Measurements from ENCODE around the gene MGAT3. TPM values are rescaled to one million over a fixed set of nuclear protein-coding genes. Genes with fewer than 3 reads are reported as not detected.
"Not testable (repeated sequence)": the region's sequence is repeated elsewhere in the genome, so short reads cannot be mapped to it uniquely, and the experiment has no call there.

MGAT3 gene, protein sequence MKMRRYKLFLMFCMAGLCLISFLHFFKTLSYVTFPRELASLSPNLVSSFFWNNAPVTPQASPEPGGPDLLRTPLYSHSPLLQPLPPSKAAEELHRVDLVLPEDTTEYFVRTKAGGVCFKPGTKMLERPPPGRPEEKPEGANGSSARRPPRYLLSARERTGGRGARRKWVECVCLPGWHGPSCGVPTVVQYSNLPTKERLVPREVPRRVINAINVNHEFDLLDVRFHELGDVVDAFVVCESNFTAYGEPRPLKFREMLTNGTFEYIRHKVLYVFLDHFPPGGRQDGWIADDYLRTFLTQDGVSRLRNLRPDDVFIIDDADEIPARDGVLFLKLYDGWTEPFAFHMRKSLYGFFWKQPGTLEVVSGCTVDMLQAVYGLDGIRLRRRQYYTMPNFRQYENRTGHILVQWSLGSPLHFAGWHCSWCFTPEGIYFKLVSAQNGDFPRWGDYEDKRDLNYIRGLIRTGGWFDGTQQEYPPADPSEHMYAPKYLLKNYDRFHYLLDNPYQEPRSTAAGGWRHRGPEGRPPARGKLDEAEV
- 2.3 TPM for polyA plus RNA-seq (2012; ENCODE audit: insufficient read depth, insufficient read length)

DNA sequence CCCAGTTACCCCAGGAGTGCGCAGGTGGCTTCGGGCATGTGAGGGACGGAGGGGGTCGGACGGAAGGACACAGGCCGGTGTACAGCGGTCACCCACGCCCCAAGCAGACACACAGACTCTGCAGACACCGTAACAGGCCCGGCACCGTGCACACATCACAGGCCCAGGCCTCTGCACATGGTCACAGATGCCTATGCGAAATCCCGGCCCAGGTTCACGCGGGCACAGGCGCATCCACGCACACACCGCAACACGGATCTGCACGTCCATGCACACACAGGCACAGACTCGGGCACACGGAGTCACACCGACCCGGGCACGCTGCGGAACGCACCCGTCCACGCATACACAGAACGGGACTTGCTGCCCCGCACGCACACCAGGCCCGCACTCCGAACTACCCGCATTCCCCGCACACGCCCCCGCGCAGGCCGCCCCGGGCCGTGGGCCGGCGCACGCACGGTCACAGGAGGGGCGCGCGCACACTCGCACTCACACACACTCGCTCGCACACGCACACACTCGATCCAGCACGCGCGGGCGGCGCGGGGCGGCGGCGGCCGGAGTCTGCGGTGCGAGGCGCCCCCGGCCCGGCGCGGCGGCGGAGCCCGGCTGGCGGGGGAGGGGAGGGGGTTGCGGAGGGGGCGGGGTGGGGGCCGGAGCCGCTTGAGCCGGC lies at the start of gene MGAT3:
Gene MGAT3 (plus strand): TSS at position 491 of the 676 bp plus-strand sequence. CDS start 30,336 bp downstream, outside the sequence.
- H3K4me3 ChIP-seq (ENCODE audit: low read length): peak within 1 kb of the TSS; percentile 40
- no peak for DNase-seq (ENCODE audit: low read depth, low spot score)

DNA sequence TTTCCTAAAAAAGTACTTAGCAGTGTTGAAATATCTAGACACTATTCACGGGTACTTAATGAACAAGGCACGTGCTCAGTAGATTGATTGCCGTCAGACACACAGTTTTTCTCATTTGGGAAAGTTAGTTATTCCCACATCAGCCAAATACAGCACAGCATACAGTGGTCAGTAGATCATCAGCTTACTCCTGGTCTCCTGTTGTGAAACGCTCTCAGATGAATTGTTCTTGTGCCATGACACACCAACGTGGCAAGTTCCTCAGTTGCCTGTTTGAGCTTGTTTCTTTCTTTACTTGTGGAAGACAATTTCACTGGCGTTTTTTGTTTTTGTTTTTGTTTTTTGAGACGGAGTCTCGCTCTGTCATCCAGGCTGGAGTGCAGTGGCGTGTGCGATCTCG lies 48.6 kb upstream of the MGAT3 start:
- no peak overlapping the region for H3K4me3 ChIP-seq (ENCODE audit: low read length)
- DNase-seq (ENCODE audit: low read depth, low spot score): no peak

DNA sequence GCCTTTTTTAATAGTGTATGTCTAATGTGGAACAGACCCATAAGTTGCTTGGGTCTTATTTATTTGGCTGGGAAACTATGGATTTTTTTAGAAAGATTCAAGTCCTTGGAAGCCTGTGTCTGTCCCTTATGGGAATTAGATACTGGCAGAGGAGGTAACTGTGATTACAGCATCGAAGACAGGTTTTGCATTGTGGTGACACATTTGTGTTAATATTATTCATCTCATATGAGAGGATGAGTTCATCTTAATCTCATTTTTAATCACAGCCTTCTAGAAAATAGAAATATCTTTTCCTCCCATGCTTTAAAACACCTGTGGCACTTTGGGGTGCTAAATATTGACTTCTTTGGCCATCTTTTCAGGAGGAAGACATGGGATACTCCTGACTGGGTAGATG lies 48.0 kb upstream of the MGAT3 start:
- DNase-seq (ENCODE audit: low read depth, low spot score): no peak

DNA sequence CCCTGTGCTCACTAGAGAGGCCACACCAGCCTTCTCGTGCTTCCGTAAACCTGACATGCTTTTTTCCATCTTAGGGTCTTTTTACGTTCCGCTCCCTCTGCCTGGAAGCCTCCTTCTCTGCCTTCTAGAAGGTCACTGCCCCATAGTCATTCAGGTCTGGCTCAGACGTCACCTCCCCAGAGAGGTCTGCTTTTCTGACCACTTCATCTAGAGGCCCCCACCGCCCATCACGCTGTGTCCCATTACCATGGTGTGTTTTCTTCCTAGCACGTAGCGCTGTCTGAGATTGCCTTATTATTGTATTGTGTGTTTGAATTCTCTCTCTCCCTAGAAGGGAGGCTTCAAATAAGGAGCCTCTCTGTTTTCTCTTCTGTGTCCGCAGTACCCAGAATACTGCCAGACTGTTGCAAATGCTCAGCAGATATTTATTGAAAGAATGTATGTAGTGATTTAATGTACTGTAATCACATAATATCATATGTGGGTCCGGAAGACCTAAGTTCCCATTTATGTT lies 47.2 kb upstream of the MGAT3 start:
- no peak overlapping the region for H3K4me3 ChIP-seq (ENCODE audit: low read length)
- DNase-seq (ENCODE audit: low read depth, low spot score): no peak

More for the DNA sequence above, 48.0 kb upstream of the MGAT3 start:
- H3K4me3 ChIP-seq (ENCODE audit: low read length): no peak overlapping the region

DNA sequence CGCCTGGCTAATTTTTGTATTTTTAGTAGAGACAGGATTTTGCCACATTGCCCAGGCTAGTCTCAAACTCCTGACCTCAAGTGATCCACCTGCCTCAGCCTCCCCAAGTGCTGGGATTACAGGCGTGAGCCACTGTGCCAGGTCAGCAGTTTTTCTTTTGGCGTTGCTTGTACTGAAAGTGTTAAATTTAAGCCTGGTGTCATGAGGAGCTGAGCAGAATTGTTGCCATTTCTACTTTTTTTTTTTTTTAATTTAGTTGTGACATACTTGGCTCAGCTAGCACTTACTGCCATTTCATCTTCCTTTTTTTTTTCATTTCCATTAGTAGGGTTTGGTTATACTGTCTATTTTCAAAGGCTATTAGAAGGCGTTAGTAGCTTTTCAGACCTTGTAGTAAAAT lies 46.5 kb upstream of the MGAT3 start:
- no peak overlapping the region for H3K4me3 ChIP-seq (ENCODE audit: low read length)
- DNase-seq (ENCODE audit: low read depth, low spot score): no peak

DNA sequence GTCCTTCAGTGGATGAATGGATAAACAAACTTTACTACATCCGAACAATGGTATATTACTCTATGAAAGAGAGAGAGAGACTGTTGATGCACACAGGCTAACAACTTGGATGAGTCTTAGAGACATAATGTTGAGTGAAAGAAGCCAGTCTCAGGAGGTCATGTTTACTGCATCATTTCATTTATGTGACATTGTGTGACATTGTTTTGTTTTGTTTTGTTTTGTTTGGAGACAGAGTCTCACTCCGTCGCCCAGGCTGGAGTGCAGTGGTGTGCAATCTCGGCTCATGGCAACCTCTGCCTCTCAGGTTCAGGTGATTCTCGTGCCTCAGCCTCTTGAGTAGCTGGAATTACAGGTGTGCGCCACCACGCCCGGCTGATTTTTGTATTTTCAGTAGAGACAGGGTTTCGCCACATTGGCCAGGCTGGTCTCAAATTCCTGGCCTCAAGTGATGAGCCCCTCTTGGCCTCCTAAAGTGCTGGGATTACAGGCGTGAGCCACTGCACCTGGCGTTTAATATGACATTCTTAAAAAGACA lies 44.9 kb upstream of the MGAT3 start:
- not testable (repeated sequence) for DNase-seq (ENCODE audit: low read depth, low spot score)
- H3K4me3 ChIP-seq (ENCODE audit: low read length): peak overlapping the region; percentile 29

DNA sequence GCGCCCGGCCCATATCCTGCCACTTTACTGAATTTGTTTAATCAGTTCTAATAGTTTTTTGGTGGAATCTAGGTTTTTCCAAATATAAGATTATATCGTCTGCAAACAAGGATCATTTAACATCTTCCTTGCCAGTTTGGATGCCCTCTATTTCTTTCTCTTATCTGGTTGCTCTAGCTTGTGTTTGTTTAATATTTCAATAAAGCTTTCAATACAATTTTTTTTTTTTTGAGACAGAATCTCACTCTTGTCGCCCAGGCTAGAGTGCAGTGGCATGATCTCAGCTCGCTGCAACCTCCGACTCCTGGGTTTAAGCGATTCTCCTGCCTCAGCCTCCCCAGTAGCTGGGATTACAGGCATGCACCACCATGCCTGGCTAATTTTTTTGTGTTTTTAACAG lies 43.6 kb upstream of the MGAT3 start:
- DNase-seq (ENCODE audit: low read depth, low spot score); H3K4me3 ChIP-seq (ENCODE audit: low read length): not testable (repeated sequence)

DNA sequence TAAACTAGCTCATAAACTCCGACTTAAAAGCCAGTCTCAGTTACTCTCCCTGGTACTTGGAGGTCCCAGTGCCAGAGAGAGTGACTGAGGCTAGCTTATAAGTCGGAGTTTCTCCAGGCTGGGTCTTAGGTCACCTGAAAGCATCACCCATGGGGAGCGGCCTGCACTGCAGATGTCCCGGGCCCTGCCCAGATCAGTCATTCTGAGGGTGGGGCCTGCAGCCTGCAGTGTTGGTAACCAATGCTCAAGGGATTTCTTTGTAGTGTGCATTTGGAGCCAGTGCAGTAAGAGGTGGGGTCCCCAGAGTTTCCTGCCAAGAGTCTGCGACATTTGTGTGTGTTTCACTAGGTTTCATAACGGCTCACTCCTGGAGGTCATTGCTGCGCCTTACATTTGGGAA lies 42.4 kb upstream of the MGAT3 start:
- no peak overlapping the region for H3K4me3 ChIP-seq (ENCODE audit: low read length)
- DNase-seq (ENCODE audit: low read depth, low spot score): no peak

DNA sequence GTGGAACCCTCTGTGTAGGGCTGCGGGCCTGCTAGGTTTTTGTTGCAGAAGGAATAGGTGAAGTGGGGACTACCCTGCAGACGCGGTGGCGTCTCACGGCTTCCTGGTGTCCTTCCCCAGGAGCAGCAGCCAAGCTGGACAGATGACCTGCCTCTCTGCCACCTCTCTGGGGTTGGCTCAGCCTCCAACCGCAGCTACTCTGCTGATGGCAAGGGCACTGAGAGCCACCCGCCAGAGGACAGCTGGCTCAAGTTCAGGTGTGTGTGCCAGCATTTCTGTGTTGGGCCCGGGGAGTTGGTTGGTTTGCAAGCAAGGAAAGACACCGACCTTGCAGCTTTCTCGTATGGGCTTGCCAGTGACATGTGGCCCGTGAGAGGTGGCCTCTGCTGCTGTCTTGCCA lies 41.9 kb upstream of the MGAT3 start:
- H3K4me3 ChIP-seq (ENCODE audit: low read length): no peak overlapping the region
- DNase-seq (ENCODE audit: low read depth, low spot score): no peak

DNA sequence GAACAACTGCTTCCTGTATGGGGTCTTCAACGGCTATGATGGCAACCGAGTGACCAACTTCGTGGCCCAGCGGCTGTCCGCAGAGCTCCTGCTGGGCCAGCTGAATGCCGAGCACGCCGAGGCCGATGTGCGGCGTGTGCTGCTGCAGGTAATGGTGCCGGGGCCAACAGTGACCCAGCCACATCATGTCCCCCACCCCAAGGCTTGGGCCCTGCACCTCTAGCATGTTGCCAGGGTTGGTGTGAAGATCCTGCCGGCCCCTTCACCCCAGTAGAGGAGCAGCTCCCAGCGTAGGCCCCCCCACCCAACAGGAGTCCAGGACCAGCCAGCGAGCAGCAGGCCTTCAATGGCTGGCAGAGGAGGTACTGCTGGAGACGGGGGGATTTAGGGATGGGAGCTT lies 41.3 kb upstream of the MGAT3 start:
- H3K4me3 ChIP-seq (ENCODE audit: low read length): no peak overlapping the region
- no peak for DNase-seq (ENCODE audit: low read depth, low spot score)

DNA sequence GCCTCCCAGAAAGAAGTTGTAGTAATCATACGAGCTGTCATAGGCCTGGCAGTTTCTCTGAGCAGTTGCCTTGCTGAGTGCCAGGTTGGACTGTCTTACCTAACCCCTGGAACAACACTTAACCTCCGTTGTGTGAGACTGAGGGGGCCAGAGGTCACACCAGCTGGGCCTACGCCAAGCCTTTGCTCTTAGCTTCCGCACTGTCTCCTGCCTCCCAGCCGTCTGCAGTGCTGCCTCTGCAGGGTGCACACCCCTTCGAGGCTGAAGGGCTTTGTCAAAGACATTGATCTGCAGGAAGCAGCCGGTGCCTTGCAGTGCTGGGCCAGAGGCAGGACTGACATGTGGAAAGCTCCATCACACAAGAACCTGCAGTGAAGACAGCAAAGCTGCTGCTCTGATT lies 40.5 kb upstream of the MGAT3 start:
- DNase-seq (ENCODE audit: low read depth, low spot score): no peak
- H3K4me3 ChIP-seq (ENCODE audit: low read length): no peak overlapping the region

DNA sequence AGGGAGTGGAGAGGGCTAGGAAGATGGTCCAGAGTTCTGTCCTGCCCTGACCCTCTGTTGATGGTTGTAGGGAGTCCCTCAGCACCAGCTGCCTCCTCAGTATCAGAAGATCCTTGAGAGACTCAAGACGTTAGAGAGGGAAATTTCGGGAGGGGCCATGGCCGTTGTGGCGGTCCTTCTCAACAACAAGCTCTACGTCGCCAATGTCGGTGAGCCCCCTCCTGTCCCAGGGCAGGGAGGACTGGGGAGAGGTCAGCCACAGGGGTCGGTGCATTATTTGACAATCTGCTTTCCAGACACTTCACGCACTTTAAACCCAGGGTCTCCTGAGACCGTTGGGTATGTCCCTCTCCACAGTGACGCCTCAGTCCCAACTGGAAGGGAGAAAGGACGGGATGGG lies 39.2 kb upstream of the MGAT3 start:
- no peak overlapping the region for H3K4me3 ChIP-seq (ENCODE audit: low read length)
- no peak for DNase-seq (ENCODE audit: low read depth, low spot score)

DNA sequence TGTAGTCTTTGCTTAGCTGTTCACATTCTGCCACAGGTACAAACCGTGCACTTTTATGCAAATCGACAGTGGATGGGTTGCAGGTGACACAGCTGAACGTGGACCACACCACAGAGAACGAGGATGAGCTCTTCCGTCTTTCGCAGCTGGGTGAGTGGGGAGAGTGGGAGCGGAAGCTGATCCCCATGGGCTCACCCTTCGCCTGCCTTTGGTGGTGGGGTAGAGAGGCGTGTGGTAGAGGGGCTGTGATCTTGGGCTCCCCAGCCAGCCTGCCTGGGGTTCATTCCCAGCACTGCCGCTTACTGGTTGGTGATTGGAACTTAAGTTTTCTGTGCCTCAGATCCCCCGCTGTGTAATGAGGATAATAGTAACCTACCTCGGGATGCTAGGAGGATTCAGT lies 38.1 kb upstream of the MGAT3 start:
- H3K4me3 ChIP-seq (ENCODE audit: low read length): no peak overlapping the region

DNA sequence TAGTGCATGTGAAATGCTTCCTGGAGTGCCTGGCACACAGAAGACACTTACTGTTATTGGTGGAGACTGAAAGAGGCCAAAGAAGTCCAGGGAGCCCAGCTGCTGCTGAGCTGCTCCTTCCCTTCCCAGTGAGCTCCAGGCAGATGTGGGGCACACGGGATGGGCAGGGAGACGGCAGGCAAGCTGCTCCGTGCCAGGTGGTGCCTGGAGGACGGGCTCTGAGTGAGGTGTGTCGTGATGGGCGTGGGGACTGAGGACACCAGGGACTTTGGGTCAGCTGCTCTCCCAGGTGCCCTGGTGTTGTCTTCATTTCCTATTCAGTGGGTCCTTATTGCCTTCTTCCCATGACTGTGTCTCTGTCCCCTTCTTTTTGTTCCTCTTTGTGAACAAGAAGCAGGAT lies 37.7 kb upstream of the MGAT3 start:
- no peak overlapping the region for H3K4me3 ChIP-seq (ENCODE audit: low read length)
- no peak for DNase-seq (ENCODE audit: low read depth, low spot score)

More for the DNA sequence above, 38.1 kb upstream of the MGAT3 start:
- DNase-seq (ENCODE audit: low read depth, low spot score): no peak

DNA sequence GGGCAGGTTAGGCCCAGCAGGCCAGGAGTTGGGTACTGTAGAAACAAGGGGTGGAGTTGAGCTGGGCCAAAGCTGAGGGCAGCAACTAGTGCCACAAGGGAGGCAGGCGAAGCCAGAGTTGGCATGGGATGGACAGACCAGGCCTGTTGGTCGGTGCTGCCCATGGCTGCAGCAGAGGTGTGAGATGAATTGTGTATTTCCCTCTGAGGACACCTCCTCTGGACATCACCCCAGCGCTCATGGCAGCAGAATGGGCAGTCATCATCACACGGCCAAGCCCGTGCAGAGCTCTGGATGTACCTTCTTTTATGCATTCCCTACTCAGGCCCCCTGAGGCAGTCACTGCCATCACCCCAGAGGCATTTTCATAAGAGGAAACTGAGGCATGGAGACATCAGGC lies 36.9 kb upstream of the MGAT3 start:
- DNase-seq (ENCODE audit: low read depth, low spot score): no peak
- H3K4me3 ChIP-seq (ENCODE audit: low read length): no peak overlapping the region

DNA sequence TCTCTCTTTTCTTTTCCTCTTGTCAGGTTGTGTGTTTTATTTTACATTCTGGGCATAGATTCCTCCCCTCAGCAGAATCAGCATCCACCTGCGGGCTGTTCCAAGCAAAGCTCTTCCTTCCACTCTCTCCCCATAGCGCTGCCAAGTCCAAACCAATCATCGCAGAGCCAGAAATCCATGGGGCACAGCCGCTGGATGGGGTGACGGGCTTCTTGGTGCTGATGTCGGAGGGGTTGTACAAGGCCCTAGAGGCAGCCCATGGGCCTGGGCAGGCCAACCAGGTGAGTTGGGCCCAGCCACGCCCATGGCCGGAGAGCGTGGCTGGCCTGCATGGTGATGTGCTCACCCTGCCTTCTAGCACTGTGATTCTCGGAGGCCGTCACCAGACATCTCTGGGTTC lies 35.1 kb upstream of the MGAT3 start:
- no peak overlapping the region for H3K4me3 ChIP-seq (ENCODE audit: low read length)
- no peak for DNase-seq (ENCODE audit: low read depth, low spot score)

DNA sequence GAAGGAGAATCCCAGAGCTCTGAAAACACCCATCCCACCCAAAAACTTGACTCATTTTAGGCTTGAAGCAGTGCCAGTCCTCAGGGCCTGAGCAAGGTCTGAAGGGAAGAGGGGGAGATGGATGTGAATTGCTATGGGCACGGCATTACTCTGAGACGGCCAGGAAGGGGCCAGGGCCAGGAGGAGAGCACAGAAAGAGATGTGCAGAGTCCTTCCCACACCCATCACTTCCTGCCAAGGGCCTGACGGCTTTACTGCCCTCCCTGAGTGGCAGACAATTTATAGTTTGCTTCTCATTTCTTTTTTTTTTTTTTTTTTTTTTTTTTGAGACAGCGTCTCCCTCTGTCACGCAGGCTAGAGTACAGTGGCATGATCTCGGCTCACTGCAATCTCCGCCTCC lies 34.7 kb upstream of the MGAT3 start:
- no peak for DNase-seq (ENCODE audit: low read depth, low spot score)
- no peak overlapping the region for H3K4me3 ChIP-seq (ENCODE audit: low read length)

DNA sequence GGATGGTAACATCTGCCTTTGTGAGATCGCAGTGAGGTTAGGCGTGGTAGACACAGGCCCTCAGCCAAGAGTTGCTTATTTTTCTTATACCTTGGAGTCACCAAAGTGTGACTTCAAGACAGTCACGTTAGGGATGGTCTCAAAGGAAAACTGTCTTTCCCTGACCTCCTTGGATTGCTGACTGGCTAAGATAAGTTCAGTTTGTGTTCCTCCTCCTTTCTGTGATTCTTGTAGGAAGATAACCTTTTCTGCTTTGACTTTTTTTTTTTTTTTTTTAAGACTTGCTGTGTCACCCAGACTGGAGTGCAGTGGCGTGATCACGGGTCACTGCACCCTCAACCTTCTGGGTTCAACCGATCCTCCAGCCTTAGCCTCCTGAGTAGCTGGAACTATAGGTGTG lies 34.1 kb upstream of the MGAT3 start:
- no peak overlapping the region for H3K4me3 ChIP-seq (ENCODE audit: low read length)

DNA sequence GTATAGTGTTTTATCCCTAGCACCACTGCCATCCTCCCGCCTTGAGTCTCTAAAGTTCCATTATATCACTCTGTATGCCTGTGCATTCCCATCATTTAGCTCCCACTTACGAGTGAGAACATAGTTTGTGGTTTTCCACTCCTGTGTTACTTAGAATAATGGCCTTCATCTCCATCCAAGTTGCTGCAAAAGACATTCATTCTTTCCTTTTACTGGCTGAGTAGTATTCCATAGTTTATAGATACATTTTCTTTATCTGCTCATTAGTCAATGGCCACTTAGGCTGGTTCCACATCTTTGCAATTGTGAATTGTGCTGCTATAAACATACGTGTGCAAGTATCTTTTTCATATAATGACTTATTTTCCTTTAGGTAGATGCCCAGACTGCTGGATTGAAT lies 32.8 kb upstream of the MGAT3 start:
- no peak overlapping the region for H3K4me3 ChIP-seq (ENCODE audit: low read length)
- no peak for DNase-seq (ENCODE audit: low read depth, low spot score)

More for the DNA sequence above, 34.1 kb upstream of the MGAT3 start:
- DNase-seq (ENCODE audit: low read depth, low spot score): no peak
